PC-9 (cell line): ENCODE measurements around the gene TTC1. TPM values are rescaled to one million over a fixed set of nuclear protein-coding genes. Genes with fewer than 3 reads are reported as not detected.
A peak's percentile ranks its signal among the peaks of the same experiment; 100 is the strongest.

ENCODE experiments used
- BruUV-seq: library from RNA; stranded (reverse); fragments of 400-500 nt; replicated peaks from 2 replicates; lab custom pipeline; 2021; lab: Mats Ljungman, UMichigan
- CTCF ChIA-PET: fragments of 300-600 bp; sonication (Branson Sonifier 250); formaldehyde crosslinking; loops from one replicate; lab custom pipeline; 2022; ENCODE audit warnings: antibody characterized with exemption; lab: Charles Lee
- POLR2A ChIA-PET: fragments of 300-600 bp; sonication (Branson Sonifier 250); formaldehyde crosslinking; loops from one replicate; lab custom pipeline; 2022; ENCODE audit warnings: antibody characterized with exemption; ENCODE audit not compliant: unreplicated experiment; lab: Charles Lee
- DNase-seq, 2 experiments: peaks; one replicate each; pipeline versions ENCODE4 v3.0.0 to v3.0.0-alpha.2; 2015 to 2022; ENCODE audit warnings: mixed read lengths in 1 of 2
- H2AFZ ChIP-seq: fragments of 200-600 bp; sonication (generic); 2 replicates; pipeline ENCODE4 v1.8.1; 2017; ENCODE audit warnings: antibody characterized with exemption
- H3F3A ChIP-seq: fragments of 200-600 bp; sonication (generic); 2 replicates; pipeline ENCODE4 v1.8.1; 2017; ENCODE audit warnings: antibody characterized with exemption, mild to moderate bottlenecking, low read depth; ENCODE audit not compliant: insufficient read depth
- H3K27ac ChIP-seq: fragments of 200-600 bp; sonication (generic); 2 replicates; pipeline ENCODE4 v1.6.1; 2016; ENCODE audit warnings: mixed run types
- H3K27me3 ChIP-seq: fragments of 200-600 bp; sonication (generic); 2 replicates; pipeline ENCODE4 v1.6.1; 2016; ENCODE audit warnings: low read depth, mixed run types; ENCODE audit not compliant: insufficient read depth
- H3K36me3 ChIP-seq: fragments of 200-600 bp; sonication (generic); 2 replicates; pipeline ENCODE4 v1.6.1; 2016; ENCODE audit warnings: low read depth, mixed run types
- H3K4me1 ChIP-seq: fragments of 200-600 bp; sonication (generic); replicated peaks from 2 replicates; pipeline ENCODE4 v1.6.1; 2016; ENCODE audit warnings: mixed run types; ENCODE audit not compliant: insufficient read depth
- H3K4me2 ChIP-seq: fragments of 200-600 bp; sonication (generic); 2 replicates; pipeline ENCODE4 v1.6.1; 2017; ENCODE audit warnings: mixed run types
- H3K4me3 ChIP-seq: fragments of 200-600 bp; sonication (generic); 2 replicates; pipeline ENCODE4 v1.6.1; 2016; ENCODE audit warnings: mixed run types
- H3K79me2 ChIP-seq: fragments of 200-600 bp; sonication (generic); 2 replicates; pipeline ENCODE4 v1.6.1; 2017; ENCODE audit warnings: low read depth, mixed run types
- H3K9me2 ChIP-seq: fragments of 200-600 bp; sonication (generic); 2 replicates; pipeline ENCODE4 v1.8.1; 2017; ENCODE audit warnings: mild to moderate bottlenecking; ENCODE audit not compliant: insufficient read depth
- H3K9me3 ChIP-seq: fragments of 200-600 bp; sonication (generic); 2 replicates; pipeline ENCODE4 v1.8.1; 2016; ENCODE audit warnings: low read depth; ENCODE audit not compliant: insufficient read depth
- H4K20me1 ChIP-seq: fragments of 200-600 bp; sonication (generic); 2 replicates; pipeline ENCODE4 v1.8.1; 2017; ENCODE audit not compliant: insufficient read depth
- EZH2 ChIP-seq: fragments of 200-600 bp; sonication (generic); IDR thresholded peaks from 2 replicates; pipeline ENCODE4 v1.8.0; 2017; ENCODE audit warnings: antibody characterized with exemption, low read depth
- intact Hi-C: fragments of 100-400 bp; cut with micrococcal nuclease; formaldehyde crosslinking; loops from one replicate; pipeline ENCODE4 v1.10.0; 2022; ENCODE audit not compliant: unreplicated experiment
- total RNA-seq: library from RNA; stranded (reverse); gene quantifications from 2 replicates; pipeline ENCODE4 v1.2.3, GENCODE V29; 2021
- TF ChIP-seq, protein P1 (sequence below): fragments of 200-600 bp; sonication (generic); conservative IDR thresholded peaks from 2 replicates; pipeline ENCODE4 v1.6.1; 2017; ENCODE audit warnings: mixed run types, antibody characterized with exemption, mild to moderate bottlenecking, moderate library complexity

The TTC1 gene
- total RNA-seq, 1 experiment from 2014 or later, result 68.5 TPM

DNA sequence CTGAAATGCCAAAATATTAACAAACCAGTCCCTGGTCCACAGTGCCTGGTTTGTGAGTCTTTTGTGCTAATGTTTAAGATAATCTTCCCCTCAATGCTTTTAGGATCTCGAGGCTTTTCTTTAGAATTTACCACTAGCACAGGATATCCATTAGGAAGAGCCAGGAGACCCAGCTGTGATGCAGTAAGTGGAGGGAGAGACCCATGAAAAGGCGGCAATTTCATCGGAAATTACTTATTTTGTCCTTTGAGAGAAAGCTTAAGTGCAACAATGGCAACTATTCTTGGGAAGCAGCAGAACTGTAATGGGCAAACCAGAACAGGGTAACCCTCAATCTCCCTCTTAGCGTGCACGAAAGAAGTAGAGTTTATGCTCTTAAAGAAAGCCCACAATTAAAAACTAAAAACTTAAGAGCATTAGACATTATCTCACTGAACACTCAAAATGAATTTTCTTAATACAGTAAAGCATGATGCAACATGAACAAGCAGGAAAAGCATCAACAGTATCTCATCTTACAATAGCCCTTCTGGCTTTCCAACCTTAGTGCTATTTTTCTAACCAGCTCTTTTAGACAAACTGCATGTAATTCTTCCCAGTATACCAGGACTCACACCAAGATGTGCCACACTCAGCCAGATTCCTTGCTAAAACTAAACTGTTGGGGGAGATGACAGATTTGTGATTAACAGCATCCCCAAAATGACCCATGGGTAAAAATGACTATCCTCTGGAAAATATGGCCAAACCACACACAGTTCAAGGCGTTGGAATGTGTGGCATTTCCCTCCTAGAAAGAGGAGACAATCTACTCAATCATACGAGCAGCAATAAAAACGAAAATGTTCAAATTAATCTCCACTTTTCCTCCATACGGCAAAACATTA is 73.9 kb downstream of the TTC1 start:
- Histone ChIP-seq H3K36me3 (no peaks in the 10 kb centered on the region), H3F3A (no peaks in the 10 kb centered on the region), H4K20me1 (no peaks in the 10 kb centered on the region), H3K4me3 (no peak overlapping the region), H3K9me2 (no peaks in the 10 kb centered on the region), H3K4me1 (peaks cover 7% of the 10 kb centered on the region), H2AFZ (no peak overlapping the region), H3K27ac (no peak overlapping the region), H3K79me2 (no peaks in the 10 kb centered on the region), H3K27me3 (no peaks in the 10 kb centered on the region), H3K4me2 (no peak overlapping the region), H3K9me3 (no peaks in the 10 kb centered on the region)
- POLR2A ChIA-PET, result interaction anchor here (0.6 kb wide), 1 partner anchor 82 kb away, joined by 3 read pairs; no protein-coding TSS in a partner anchor
- no TSS peak for BruUV-seq
- intact Hi-C loops, result loop anchor here (2.0 kb wide), 1 partner anchor 262 kb away; no protein-coding TSS in a partner anchor
- DNase-seq, result peak; percentile 22 to 49
- CTCF ChIA-PET, result no interaction called here
- no peak for TF ChIP-seq EZH2
- TF ChIP-seq, protein P1, sequence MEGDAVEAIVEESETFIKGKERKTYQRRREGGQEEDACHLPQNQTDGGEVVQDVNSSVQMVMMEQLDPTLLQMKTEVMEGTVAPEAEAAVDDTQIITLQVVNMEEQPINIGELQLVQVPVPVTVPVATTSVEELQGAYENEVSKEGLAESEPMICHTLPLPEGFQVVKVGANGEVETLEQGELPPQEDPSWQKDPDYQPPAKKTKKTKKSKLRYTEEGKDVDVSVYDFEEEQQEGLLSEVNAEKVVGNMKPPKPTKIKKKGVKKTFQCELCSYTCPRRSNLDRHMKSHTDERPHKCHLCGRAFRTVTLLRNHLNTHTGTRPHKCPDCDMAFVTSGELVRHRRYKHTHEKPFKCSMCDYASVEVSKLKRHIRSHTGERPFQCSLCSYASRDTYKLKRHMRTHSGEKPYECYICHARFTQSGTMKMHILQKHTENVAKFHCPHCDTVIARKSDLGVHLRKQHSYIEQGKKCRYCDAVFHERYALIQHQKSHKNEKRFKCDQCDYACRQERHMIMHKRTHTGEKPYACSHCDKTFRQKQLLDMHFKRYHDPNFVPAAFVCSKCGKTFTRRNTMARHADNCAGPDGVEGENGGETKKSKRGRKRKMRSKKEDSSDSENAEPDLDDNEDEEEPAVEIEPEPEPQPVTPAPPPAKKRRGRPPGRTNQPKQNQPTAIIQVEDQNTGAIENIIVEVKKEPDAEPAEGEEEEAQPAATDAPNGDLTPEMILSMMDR, result no peak

DNA sequence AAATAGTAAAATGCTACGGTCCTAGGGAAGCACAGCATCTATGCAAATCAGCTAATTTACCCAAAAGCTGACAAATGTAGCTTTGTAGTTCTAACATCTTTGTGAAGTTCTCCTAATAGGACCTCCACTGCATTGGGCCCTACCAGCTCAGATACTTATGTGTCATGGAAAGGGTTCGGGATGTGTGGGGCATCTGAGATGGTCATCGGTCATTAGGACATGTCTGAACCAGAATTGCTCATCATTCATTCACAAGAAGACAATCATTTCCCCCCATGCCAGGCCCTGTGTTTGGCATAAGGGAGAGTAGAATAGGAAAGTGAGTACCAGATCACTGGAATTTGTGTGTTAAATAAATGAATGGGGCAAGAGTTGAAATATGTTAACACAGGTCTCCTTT is 74.6 kb downstream of the TTC1 start:
- Histone ChIP-seq H2AFZ (no peak overlapping the region), H3K27ac (no peak overlapping the region), H3K4me3 (no peak overlapping the region), H3K79me2 (no peaks in the 10 kb centered on the region), H3K27me3 (no peaks in the 10 kb centered on the region), H3K9me3 (no peaks in the 10 kb centered on the region), H3F3A (no peaks in the 10 kb centered on the region), H3K9me2 (no peaks in the 10 kb centered on the region), H3K4me2 (no peak overlapping the region), H3K4me1 (peaks cover 7% of the 10 kb centered on the region), H4K20me1 (no peaks in the 10 kb centered on the region), H3K36me3 (no peaks in the 10 kb centered on the region)
- POLR2A ChIA-PET, result interaction anchor here (0.6 kb wide), 1 partner anchor 82 kb away, joined by 3 read pairs; no protein-coding TSS in a partner anchor
- CTCF ChIA-PET, result no interaction called here
- BruUV-seq, result no TSS peak
- DNase-seq, result no peak
- intact Hi-C loops, result loop anchor here (2.0 kb wide), 1 partner anchor 261 kb away; no protein-coding TSS in a partner anchor
- TF ChIP-seq, protein P1, result no peak
- TF ChIP-seq EZH2, result no peak

DNA sequence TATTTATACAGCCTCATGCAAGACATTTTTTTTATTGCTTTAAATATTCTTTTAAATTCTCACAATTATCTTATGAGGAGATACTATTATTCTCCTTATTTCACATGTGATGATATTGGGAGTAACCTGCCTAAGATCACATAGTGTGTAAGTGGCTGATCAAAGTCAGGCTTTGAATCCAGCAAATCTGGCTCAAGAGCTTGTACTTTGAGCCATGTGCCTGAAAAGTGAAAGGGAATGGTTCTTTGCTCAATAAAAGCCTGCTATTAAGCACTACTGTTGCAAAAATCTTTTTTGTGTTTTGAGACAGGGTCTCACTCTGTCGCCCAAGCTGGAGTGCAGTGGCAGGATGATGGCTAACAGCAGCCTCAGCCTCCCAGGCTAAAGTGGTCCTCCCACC is 75.2 kb downstream of the TTC1 start:
- CTCF ChIA-PET, result no interaction called here
- no peaks in the 10 kb centered on the region for H4K20me1 ChIP-seq
- H3K9me2 ChIP-seq, result no peaks in the 10 kb centered on the region
- no peak overlapping the region for H3K4me3 ChIP-seq
- intact Hi-C loops, result no loop called here
- no peak for DNase-seq
- POLR2A ChIA-PET, result no interaction called here
- no peak for TF ChIP-seq EZH2
- TF ChIP-seq, protein P1, result no peak
- no peaks in the 10 kb centered on the region for H3K27me3 ChIP-seq
- no peak overlapping the region for H3K4me2 ChIP-seq
- no peaks in the 10 kb centered on the region for H3K9me3 ChIP-seq
- no peaks in the 10 kb centered on the region for H3F3A ChIP-seq
- H2AFZ ChIP-seq, result no peak overlapping the region
- no peak overlapping the region for H3K27ac ChIP-seq
- no peaks in the 10 kb centered on the region for H3K36me3 ChIP-seq
- peaks cover 7% of the 10 kb centered on the region for H3K4me1 ChIP-seq
- no TSS peak for BruUV-seq
- no peaks in the 10 kb centered on the region for H3K79me2 ChIP-seq
